ENCODE measurements around the gene ZNF280D.
"Not testable (repeated sequence)": the region's sequence is repeated elsewhere in the genome, so short reads cannot be mapped to it uniquely, and the experiment has no call there.

ZNF280D gene

GRCh38 chr15:56779449-56779848 is 46.1 kb upstream of the ZNF280D start:
- not testable (repeated sequence) for H3K79me2 ChIP-seq (ENCODE audit: insufficient read depth, low read length); H3K4me3 ChIP-seq (ENCODE audit: low read depth in 1 of 2, low read length in 2 of 2); ATAC-seq (ENCODE audit: insufficient read depth, low read depth)

DNA sequence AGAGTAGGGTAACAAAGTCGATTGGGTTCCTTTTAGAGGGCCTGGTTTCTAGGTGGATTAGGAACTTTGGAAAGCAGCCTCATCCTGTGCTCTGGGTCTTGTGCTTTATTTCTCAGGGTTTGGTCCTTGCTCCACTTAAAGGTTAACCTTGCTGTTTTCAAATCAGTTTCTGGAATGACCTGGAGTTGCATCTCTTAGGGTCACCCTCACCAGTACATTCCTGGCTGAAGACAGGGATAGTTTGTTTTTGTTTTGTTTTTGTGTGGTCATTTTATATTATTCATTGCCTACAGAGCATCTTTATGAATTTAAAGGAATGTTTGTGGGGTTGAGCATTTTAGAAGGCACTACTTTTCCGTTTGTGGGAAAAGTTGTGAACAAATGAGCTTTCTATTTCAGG is 45.5 kb upstream of the ZNF280D start:
- TF ChIP-seq EZH2 (IDR thresholded peaks at IDR 0.05; ENCODE audit: borderline replicate concordance, low read depth, low read length, severe bottlenecking) (no peak), CTCF (IDR thresholded peaks at IDR 0.05; ENCODE audit: borderline replicate concordance, extremely low read depth, low read length, poor library complexity, severe bottlenecking) (no peak)

More at GRCh38 chr15:56779449-56779848, 46.1 kb upstream of the ZNF280D start:
- H2AFZ ChIP-seq (ENCODE audit: low read depth, low read length); H3K27me3 ChIP-seq (ENCODE audit: insufficient read depth, low read length, poor library complexity); H3K4me2 ChIP-seq (ENCODE audit: insufficient read depth, low read length); H3K9me3 ChIP-seq (ENCODE audit: insufficient read depth, low read length, severe bottlenecking); H4K20me1 ChIP-seq (ENCODE audit: insufficient read depth, low read length); H3K27ac ChIP-seq (ENCODE audit: low read length); H3K36me3 ChIP-seq (ENCODE audit: insufficient read depth, low read length); H3K9ac ChIP-seq (ENCODE audit: low read depth, low read length); DNase-seq: not testable (repeated sequence)
- peaks cover 19% of the 10 kb centered on the region for H3K4me1 ChIP-seq (ENCODE audit: insufficient read depth, low read length)

DNA sequence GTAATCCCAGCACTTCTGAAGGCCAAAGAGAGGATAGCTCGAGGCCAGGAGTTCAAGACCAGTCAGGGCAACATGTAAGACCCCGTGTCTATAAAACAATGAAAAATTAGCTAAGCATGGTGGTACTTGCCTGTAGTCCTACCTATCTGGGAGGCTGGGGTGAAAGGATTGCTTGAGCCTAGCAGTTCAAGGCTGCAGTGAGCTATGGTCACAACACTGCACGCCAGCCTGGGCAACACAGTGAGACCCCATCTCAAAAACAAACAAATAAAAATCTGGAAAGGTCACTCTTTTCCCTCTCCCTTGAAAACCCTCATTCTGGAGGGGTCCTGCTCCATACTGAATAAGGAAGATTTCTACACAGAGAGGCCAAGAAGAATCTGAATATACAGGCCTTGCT is 43.5 kb upstream of the ZNF280D start:
- ATAC-seq (ENCODE audit: insufficient read depth, low read depth): no peak
- Histone ChIP-seq H3K79me2 (ENCODE audit: insufficient read depth, low read length) (no peaks in the 10 kb centered on the region), H4K20me1 (ENCODE audit: insufficient read depth, low read length) (no peaks in the 10 kb centered on the region), H3K27me3 (ENCODE audit: insufficient read depth, low read length, poor library complexity) (no peaks in the 10 kb centered on the region), H3K9ac (ENCODE audit: low read depth, low read length) (no peak overlapping the region), H3K4me3 (ENCODE audit: low read depth in 1 of 2, low read length in 2 of 2) (no peak overlapping the region), H3K4me1 (ENCODE audit: insufficient read depth, low read length) (peaks cover 31% of the 10 kb centered on the region), H3K27ac (ENCODE audit: low read length) (no peak overlapping the region), H3K36me3 (ENCODE audit: insufficient read depth, low read length) (no peaks in the 10 kb centered on the region), H2AFZ (ENCODE audit: low read depth, low read length) (no peak overlapping the region), H3K9me3 (ENCODE audit: insufficient read depth, low read length, severe bottlenecking) (no peaks in the 10 kb centered on the region), H3K4me2 (ENCODE audit: insufficient read depth, low read length) (no peak overlapping the region)
- no peak for DNase-seq
- no peak for TF ChIP-seq EZH2 (IDR thresholded peaks at IDR 0.05; ENCODE audit: borderline replicate concordance, low read depth, low read length, severe bottlenecking)
- no peak for TF ChIP-seq CTCF (IDR thresholded peaks at IDR 0.05; ENCODE audit: borderline replicate concordance, extremely low read depth, low read length, poor library complexity, severe bottlenecking)

More for the DNA sequence above, 45.5 kb upstream of the ZNF280D start:
- Histone ChIP-seq H3K9me3 (ENCODE audit: insufficient read depth, low read length, severe bottlenecking) (no peaks in the 10 kb centered on the region), H2AFZ (ENCODE audit: low read depth, low read length) (no peak overlapping the region), H3K27me3 (ENCODE audit: insufficient read depth, low read length, poor library complexity) (no peaks in the 10 kb centered on the region), H4K20me1 (ENCODE audit: insufficient read depth, low read length) (no peaks in the 10 kb centered on the region), H3K4me1 (ENCODE audit: insufficient read depth, low read length) (peaks cover 26% of the 10 kb centered on the region), H3K79me2 (ENCODE audit: insufficient read depth, low read length) (no peaks in the 10 kb centered on the region), H3K4me2 (ENCODE audit: insufficient read depth, low read length) (no peak overlapping the region), H3K9ac (ENCODE audit: low read depth, low read length) (no peak overlapping the region), H3K36me3 (ENCODE audit: insufficient read depth, low read length) (no peaks in the 10 kb centered on the region), H3K27ac (ENCODE audit: low read length) (no peak overlapping the region), H3K4me3 (ENCODE audit: low read depth in 1 of 2, low read length in 2 of 2) (no peak overlapping the region)
- DNase-seq: no peak
- ATAC-seq (ENCODE audit: insufficient read depth, low read depth): no peak

DNA sequence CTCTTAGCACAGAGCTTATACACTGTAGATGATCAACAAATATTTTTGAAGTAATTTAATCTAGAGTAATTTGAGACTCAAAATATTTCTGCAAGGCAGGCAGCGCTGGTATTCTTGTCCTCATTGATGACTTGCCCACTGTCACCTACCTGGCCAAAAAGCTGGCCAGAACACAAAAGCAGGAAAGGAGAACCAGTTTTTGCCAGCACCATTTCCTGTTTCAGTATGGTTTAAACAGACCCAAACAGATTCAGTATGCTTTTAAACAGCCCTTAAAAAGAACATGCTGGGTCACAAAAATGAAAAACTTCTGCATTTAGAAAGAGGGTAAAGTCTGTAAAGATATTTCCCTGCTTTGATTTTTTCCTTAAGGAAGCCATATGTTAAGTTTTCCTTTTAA is 42.3 kb upstream of the ZNF280D start:
- no peaks in the 10 kb centered on the region for H3K27me3 ChIP-seq (ENCODE audit: insufficient read depth, low read length, poor library complexity)
- H2AFZ ChIP-seq (ENCODE audit: low read depth, low read length): peak overlapping the region; percentile 55; the same call in 1 of the 2 replicates
- DNase-seq: no peak
- no peak for ATAC-seq (ENCODE audit: insufficient read depth, low read depth)
- H3K9me3 ChIP-seq (ENCODE audit: insufficient read depth, low read length, severe bottlenecking): no peaks in the 10 kb centered on the region
- no peaks in the 10 kb centered on the region for H3K36me3 ChIP-seq (ENCODE audit: insufficient read depth, low read length)
- H3K4me2 ChIP-seq (ENCODE audit: insufficient read depth, low read length): no peak overlapping the region
- H3K9ac ChIP-seq (ENCODE audit: low read depth, low read length): no peak overlapping the region
- H3K79me2 ChIP-seq (ENCODE audit: insufficient read depth, low read length): no peaks in the 10 kb centered on the region
- no peaks in the 10 kb centered on the region for H4K20me1 ChIP-seq (ENCODE audit: insufficient read depth, low read length)
- H3K27ac ChIP-seq (ENCODE audit: low read length): peak overlapping the region; percentile 79; the same call in 1 of the 2 replicates
- TF ChIP-seq EZH2 (IDR thresholded peaks at IDR 0.05; ENCODE audit: borderline replicate concordance, low read depth, low read length, severe bottlenecking) (no peak), CTCF (IDR thresholded peaks at IDR 0.05; ENCODE audit: borderline replicate concordance, extremely low read depth, low read length, poor library complexity, severe bottlenecking) (no peak)
- H3K4me3 ChIP-seq (ENCODE audit: low read depth in 1 of 2, low read length in 2 of 2): no peak overlapping the region
- H3K4me1 ChIP-seq (ENCODE audit: insufficient read depth, low read length): peaks cover 31% of the 10 kb centered on the region

All from DND-41 (cell line).